ENCODE results near the gene MSANTD7. TPM values are rescaled to one million over a fixed set of nuclear protein-coding genes. Genes with fewer than 3 reads are reported as not detected.

Gene MSANTD7
- total RNA-seq, 4 donors from 2014 or later, result 5.4 to 11.1 (median 8.0) TPM

- Histone ChIP-seq H3K27ac (replicated peaks in 1 of 4) (peak overlapping the region; percentile 90 to 98 (median 94)), H3K36me3 (no peaks in the 10 kb centered on the region), H3K4me1 (peaks cover 19 to 34% (median 27%) of the 10 kb centered on the region in 4 donors), H3K27me3 (no peaks in the 10 kb centered on the region), H3K9me3 (no peaks in the 10 kb centered on the region), H3K4me3 (peak overlapping the region; percentile 75 to 98 (median 96))
- under 1% methylated on average over 35 of the region's 60 CpGs for WGBS
- intact Hi-C loops (cut with DNase I), result loop anchor here (5.0 to 10.0 kb wide), 3 partner anchors 42 to 285 kb away; partner anchors contain the start of genes CDNF, HSPA14, MSANTD7 and NMT2
- TF ChIP-seq EP300 (IDR thresholded peaks at IDR 0.05) (no peak), POLR2A (IDR thresholded peaks at IDR 0.05; ENCODE audit: low read depth) (no peak), POLR2AphosphoS5 (IDR thresholded peaks at IDR 0.05) (no peak), CTCF (IDR thresholded peaks at IDR 0.05) (no peak)
- no peak for DNase-seq (ENCODE audit: extremely low spot score)
Measured at GRCh38 chr10:14879124-14879927, 41.2 kb downstream of the MSANTD7 start.

DNA sequence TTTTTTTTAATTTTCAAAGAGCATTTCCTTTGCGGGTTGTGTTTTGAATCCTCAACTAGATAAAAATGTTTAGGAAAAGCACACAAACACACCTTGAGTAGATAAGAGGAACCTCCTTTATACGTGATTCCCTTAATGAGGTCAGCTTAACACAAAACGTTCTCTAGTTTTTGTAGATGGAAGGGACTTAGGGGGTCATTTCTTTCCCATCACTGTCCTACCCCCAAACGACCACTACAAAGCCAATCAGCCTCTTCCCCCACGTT, 41.8 kb downstream of the MSANTD7 start:
- TF ChIP-seq POLR2A (IDR thresholded peaks at IDR 0.05; ENCODE audit: low read depth) (no peak), POLR2AphosphoS5 (IDR thresholded peaks at IDR 0.05) (no peak), CTCF (IDR thresholded peaks at IDR 0.05) (no peak), EP300 (IDR thresholded peaks at IDR 0.05) (no peak)
- DNase-seq (ENCODE audit: extremely low spot score), result no peak
- peak overlapping the region; percentile 75 to 98 (median 96) for H3K4me3 ChIP-seq
- no peak overlapping the region for H3K27ac ChIP-seq (replicated peaks in 1 of 4)
- H3K27me3 ChIP-seq, result no peaks in the 10 kb centered on the region
- intact Hi-C loops (cut with DNase I), result loop anchor here (5.0 to 10.0 kb wide), 4 partner anchors 43 to 285 kb away; partner anchors contain the start of genes CDNF, DCLRE1C, HSPA14 and MSANTD7
- H3K36me3 ChIP-seq, result no peaks in the 10 kb centered on the region
- WGBS, result 1% methylated on average over 5 of the region's 5 CpGs
- H3K4me1 ChIP-seq, result peaks cover 19 to 34% (median 27%) of the 10 kb centered on the region in 4 donors
- no peaks in the 10 kb centered on the region for H3K9me3 ChIP-seq

DNA sequence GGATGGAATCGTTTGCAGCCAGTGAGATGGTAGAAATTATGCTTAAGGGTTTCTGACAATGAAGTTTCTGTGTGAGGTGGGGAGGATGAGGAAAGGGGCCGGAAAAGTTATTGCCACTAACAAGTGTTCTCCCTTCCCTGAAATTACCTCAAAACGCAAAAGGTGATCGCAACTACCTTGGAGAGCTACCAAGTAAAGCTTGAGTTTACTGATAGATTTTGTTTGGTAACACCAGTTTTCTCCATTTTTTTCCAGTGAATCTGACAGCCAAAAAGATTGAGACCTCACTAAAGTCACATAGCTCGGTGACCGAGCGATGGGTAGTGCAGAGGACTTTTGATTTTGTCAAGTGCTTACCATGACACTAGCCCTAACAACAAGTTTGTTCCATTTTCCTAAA, 42.1 kb downstream of the MSANTD7 start:
- Histone ChIP-seq H3K4me1 (peaks cover 19 to 34% (median 27%) of the 10 kb centered on the region in 4 donors), H3K36me3 (no peaks in the 10 kb centered on the region), H3K27ac (replicated peaks in 1 of 4) (no peak overlapping the region), H3K4me3 (peak overlapping the region in 2 of 4 donors; percentile 75 to 98), H3K27me3 (no peaks in the 10 kb centered on the region), H3K9me3 (no peaks in the 10 kb centered on the region)
- 57% methylated on average over 7 of the region's 7 CpGs for WGBS
- no peak for TF ChIP-seq EP300 (IDR thresholded peaks at IDR 0.05)
- no peak for TF ChIP-seq POLR2A (IDR thresholded peaks at IDR 0.05; ENCODE audit: low read depth)
- TF ChIP-seq CTCF (IDR thresholded peaks at IDR 0.05), result no peak
- no peak for TF ChIP-seq POLR2AphosphoS5 (IDR thresholded peaks at IDR 0.05)
- intact Hi-C loops (cut with DNase I), result loop anchor here (5.0 kb wide), 1 partner anchor 72 kb away; the partner anchor contains the start of gene DCLRE1C
- no peak for DNase-seq (ENCODE audit: extremely low spot score)

GRCh38 chr10:14884082-14884481, 46.0 kb downstream of the MSANTD7 start:
- 84% methylated on average over 3 of the region's 3 CpGs for WGBS
- Histone ChIP-seq H3K36me3 (no peaks in the 10 kb centered on the region), H3K27me3 (no peaks in the 10 kb centered on the region), H3K4me1 (peaks cover 8 to 14% (median 13%) of the 10 kb centered on the region in 4 donors), H3K9me3 (no peaks in the 10 kb centered on the region), H3K4me3 (no peak overlapping the region), H3K27ac (replicated peaks in 1 of 4) (no peak overlapping the region)
- intact Hi-C loops (cut with DNase I), result loop anchor here (5.0 kb wide), 1 partner anchor 68 kb away; the partner anchor contains the start of gene DCLRE1C
- TF ChIP-seq EP300 (IDR thresholded peaks at IDR 0.05) (no peak), POLR2A (IDR thresholded peaks at IDR 0.05; ENCODE audit: low read depth) (no peak), CTCF (IDR thresholded peaks at IDR 0.05) (no peak), POLR2AphosphoS5 (IDR thresholded peaks at IDR 0.05) (no peak)
- no peak for DNase-seq (ENCODE audit: extremely low spot score)

Other genes starting within 250 kb of the MSANTD7 start
- gene FAM107B, start 63.4 kb upstream of the MSANTD7 start, total RNA-seq, result 10 to 100 TPM in 2 of 4 donors, 1 to 10 TPM in 2; 7.5 to 14.1 (median 9.4) TPM
- 1 to 10 TPM in 1 of 4 donors, under 1 TPM in 3; 0.45 to 3.7 (median 0.67) TPM for gene CDNF, start 269 bp upstream of the MSANTD7 start, total RNA-seq
- 1 to 10 TPM; 6.8 to 9.8 (median 7.8) TPM for gene HSPA14, start within 50 bp of the MSANTD7 start, total RNA-seq
- 1 to 10 TPM; 2.4 to 9.6 (median 4.3) TPM for gene SUV39H2, start 40.6 kb downstream of the MSANTD7 start, total RNA-seq
- gene DCLRE1C, start 115.8 kb downstream of the MSANTD7 start, total RNA-seq, result 10 to 100 TPM in 2 of 4 donors, 1 to 10 TPM in 2; 6.6 to 12.8 (median 10.6) TPM
- not detected for gene MEIG1, start 121.1 kb downstream of the MSANTD7 start, total RNA-seq
- gene OLAH, start 205.6 kb downstream of the MSANTD7 start, total RNA-seq, result 10 to 100 TPM in 1 of 4 donors, 1 to 10 TPM in 3; 2.6 to 15.2 (median 3.7) TPM

All from esophagus muscularis mucosa (tissue), 4 donors.